ENCODE measurements around the gene OTUB2.

OTUB2 gene

GRCh38 chr14:94004015-94004414 is 22.1 kb upstream of the OTUB2 start:
- H3K4me3 ChIP-seq (ENCODE audit: low read depth in 1 of 5, low read length in 5 of 5): no peak overlapping the region
- H3K9me3 ChIP-seq (ENCODE audit: control insufficient read depth in 5 of 5, low read length in 5 of 5): no peaks in the 10 kb centered on the region
- H3K4me1 ChIP-seq (ENCODE audit: control insufficient read depth in 5 of 5, insufficient read depth in 5 of 5, low read length in 5 of 5): peaks cover 0 to 7% (median 0%) of the 10 kb centered on the region in 5 donors
- no peaks in the 10 kb centered on the region for H3K36me3 ChIP-seq (ENCODE audit: control insufficient read depth in 5 of 5, insufficient read depth in 5 of 5, low read length in 5 of 5)
- H3K27me3 ChIP-seq (ENCODE audit: control insufficient read depth in 5 of 5, insufficient read depth in 4 of 5, low read length in 5 of 5): peaks cover 19 to 36% (median 26%) of the 10 kb centered on the region in 5 donors
- H3K9ac ChIP-seq (ENCODE audit: low read length in 5 of 5): no peak overlapping the region
- H3K27ac ChIP-seq (ENCODE audit: low read depth, low read length): no peak overlapping the region

DNA sequence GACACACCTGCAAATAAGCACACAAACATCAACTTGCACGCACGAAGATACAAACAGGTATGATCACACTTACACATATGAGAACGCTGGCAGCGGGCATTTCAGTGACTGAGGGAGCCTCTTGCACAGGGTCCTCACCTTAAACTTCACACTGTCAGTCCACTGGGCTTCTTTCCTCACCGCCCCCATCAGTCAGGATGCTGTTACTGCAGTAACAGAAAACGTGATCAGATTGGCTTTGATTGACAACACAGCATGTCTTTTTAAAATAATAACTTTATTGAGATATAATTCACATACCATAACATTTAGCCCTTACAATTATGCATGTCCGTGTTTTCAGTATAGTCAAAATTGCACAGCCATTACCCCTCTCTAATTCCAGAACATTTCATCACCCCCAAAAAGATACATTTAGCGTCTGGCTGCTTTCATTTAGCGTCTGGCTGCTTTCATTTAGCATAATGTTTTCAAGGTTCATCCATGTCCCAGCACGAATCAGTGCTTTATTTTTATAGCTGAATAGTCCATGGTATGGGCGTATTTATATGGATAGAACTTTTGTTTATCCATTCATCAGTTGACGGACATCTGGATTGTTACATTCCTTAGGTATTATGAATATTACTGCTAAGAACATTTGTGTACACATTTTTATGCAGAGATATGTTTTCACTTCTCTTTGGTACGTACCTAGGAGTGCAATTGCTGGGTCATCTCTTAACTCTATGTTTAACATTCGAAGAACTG is 20.6 kb upstream of the OTUB2 start:
- H3K9me3 ChIP-seq (ENCODE audit: control insufficient read depth in 5 of 5, low read length in 5 of 5): no peaks in the 10 kb centered on the region
- H3K4me3 ChIP-seq (ENCODE audit: low read depth in 1 of 5, low read length in 5 of 5): no peak overlapping the region
- no peaks in the 10 kb centered on the region for H3K36me3 ChIP-seq (ENCODE audit: control insufficient read depth in 5 of 5, insufficient read depth in 5 of 5, low read length in 5 of 5)
- H3K9ac ChIP-seq (ENCODE audit: low read length in 5 of 5): no peak overlapping the region
- H3K27ac ChIP-seq (ENCODE audit: low read depth, low read length): no peak overlapping the region
- peaks cover 0 to 7% (median 0%) of the 10 kb centered on the region in 5 donors for H3K4me1 ChIP-seq (ENCODE audit: control insufficient read depth in 5 of 5, insufficient read depth in 5 of 5, low read length in 5 of 5)
- peaks cover 15 to 35% (median 24%) of the 10 kb centered on the region in 5 donors for H3K27me3 ChIP-seq (ENCODE audit: control insufficient read depth in 5 of 5, insufficient read depth in 4 of 5, low read length in 5 of 5)

DNA sequence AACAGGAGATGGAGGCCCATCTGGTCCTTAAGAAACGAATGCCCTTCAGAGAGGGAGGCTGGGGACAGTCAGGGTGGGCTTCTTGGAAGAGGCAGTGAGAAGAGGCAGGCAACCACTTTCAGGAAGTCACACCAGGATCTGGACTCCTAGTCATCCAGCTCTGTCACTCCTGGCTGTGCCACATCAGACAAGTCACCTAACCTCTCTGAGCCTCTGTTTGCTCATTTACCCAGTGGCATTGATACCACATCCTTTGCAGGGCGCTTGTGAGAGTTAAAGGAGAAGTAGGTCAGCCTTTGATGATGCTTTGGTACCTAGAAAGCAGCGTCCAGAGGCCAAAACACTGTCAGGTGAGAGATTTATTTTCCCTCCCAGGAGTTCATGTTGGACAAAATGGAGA is 17.9 kb upstream of the OTUB2 start:
- H3K36me3 ChIP-seq (ENCODE audit: control insufficient read depth in 5 of 5, insufficient read depth in 5 of 5, low read length in 5 of 5): no peaks in the 10 kb centered on the region
- no peaks in the 10 kb centered on the region for H3K9me3 ChIP-seq (ENCODE audit: control insufficient read depth in 5 of 5, low read length in 5 of 5)
- no peak overlapping the region for H3K27ac ChIP-seq (ENCODE audit: low read depth, low read length)
- H3K27me3 ChIP-seq (ENCODE audit: control insufficient read depth in 5 of 5, insufficient read depth in 4 of 5, low read length in 5 of 5): peaks cover 13 to 30% (median 14%) of the 10 kb centered on the region in 5 donors
- no peak overlapping the region for H3K4me3 ChIP-seq (ENCODE audit: low read depth in 1 of 5, low read length in 5 of 5)
- H3K4me1 ChIP-seq (ENCODE audit: control insufficient read depth in 5 of 5, insufficient read depth in 5 of 5, low read length in 5 of 5): peaks cover 0 to 3% (median 0%) of the 10 kb centered on the region in 5 donors
- H3K9ac ChIP-seq (ENCODE audit: low read length in 5 of 5): no peak overlapping the region

- Histone ChIP-seq H3K27me3 (ENCODE audit: control insufficient read depth in 5 of 5, insufficient read depth in 4 of 5, low read length in 5 of 5) (peaks cover 6 to 23% (median 10%) of the 10 kb centered on the region in 5 donors), H3K4me1 (ENCODE audit: control insufficient read depth in 5 of 5, insufficient read depth in 5 of 5, low read length in 5 of 5) (peaks cover 0 to 3% (median 0%) of the 10 kb centered on the region in 5 donors), H3K4me3 (ENCODE audit: low read depth in 1 of 5, low read length in 5 of 5) (no peak overlapping the region), H3K9me3 (ENCODE audit: control insufficient read depth in 5 of 5, low read length in 5 of 5) (no peaks in the 10 kb centered on the region), H3K9ac (ENCODE audit: low read length in 5 of 5) (no peak overlapping the region), H3K36me3 (ENCODE audit: control insufficient read depth in 5 of 5, insufficient read depth in 5 of 5, low read length in 5 of 5) (no peaks in the 10 kb centered on the region), H3K27ac (ENCODE audit: low read depth, low read length) (no peak overlapping the region)
Measured at GRCh38 chr14:94009767-94010166, 16.4 kb upstream of the OTUB2 start.

DNA sequence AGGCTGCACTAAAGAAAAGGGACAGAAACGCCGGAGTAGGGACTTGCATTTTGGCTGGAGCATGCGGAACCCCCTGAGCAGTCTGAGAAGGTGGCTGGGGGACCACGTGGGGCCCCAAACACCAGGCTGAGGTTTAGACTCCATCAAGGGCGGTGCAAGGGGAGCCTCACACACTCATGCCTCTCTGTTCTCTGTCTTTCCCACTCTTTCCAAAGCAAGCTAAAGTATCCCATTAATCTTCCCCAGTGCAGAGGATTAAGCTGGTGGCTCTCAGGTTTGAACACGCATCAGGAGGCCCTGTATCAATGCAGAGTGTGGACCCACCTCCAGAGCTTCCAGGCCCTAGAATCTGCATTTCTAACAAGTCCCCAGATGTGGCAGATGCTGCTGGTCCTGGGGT is 15.5 kb upstream of the OTUB2 start:
- Histone ChIP-seq H3K9ac (ENCODE audit: low read length in 5 of 5) (no peak overlapping the region), H3K4me1 (ENCODE audit: control insufficient read depth in 5 of 5, insufficient read depth in 5 of 5, low read length in 5 of 5) (peaks cover 0 to 3% (median 0%) of the 10 kb centered on the region in 5 donors), H3K27me3 (ENCODE audit: control insufficient read depth in 5 of 5, insufficient read depth in 4 of 5, low read length in 5 of 5) (peaks cover 6 to 18% (median 10%) of the 10 kb centered on the region in 5 donors), H3K9me3 (ENCODE audit: control insufficient read depth in 5 of 5, low read length in 5 of 5) (peaks cover 0 to 1% (median 0%) of the 10 kb centered on the region in 5 donors), H3K27ac (ENCODE audit: low read depth, low read length) (no peak overlapping the region), H3K36me3 (ENCODE audit: control insufficient read depth in 5 of 5, insufficient read depth in 5 of 5, low read length in 5 of 5) (no peaks in the 10 kb centered on the region), H3K4me3 (ENCODE audit: low read depth in 1 of 5, low read length in 5 of 5) (no peak overlapping the region)

DNA sequence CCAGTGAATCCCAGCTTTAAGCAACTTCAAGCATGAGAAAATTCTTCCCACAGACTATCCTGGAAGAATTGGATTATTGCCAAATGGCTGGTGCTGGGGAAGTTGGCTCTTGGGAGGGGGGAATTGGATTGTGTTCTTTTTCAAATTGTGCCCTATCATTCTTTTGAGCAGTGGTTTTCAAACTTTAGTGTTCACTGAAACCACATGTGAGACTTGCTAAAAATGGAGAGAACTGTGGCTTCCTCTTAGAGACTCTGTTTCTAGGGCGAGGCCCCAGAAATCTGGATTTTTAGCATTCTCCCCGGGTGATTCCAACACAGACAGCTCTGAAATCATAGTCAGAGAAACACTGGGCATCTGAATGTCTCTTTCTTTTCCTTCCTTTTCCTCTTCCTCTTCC is 14.3 kb upstream of the OTUB2 start:
- H3K36me3 ChIP-seq (ENCODE audit: control insufficient read depth in 5 of 5, insufficient read depth in 5 of 5, low read length in 5 of 5): no peaks in the 10 kb centered on the region
- H3K9me3 ChIP-seq (ENCODE audit: control insufficient read depth in 5 of 5, low read length in 5 of 5): peaks cover 0 to 3% (median 0%) of the 10 kb centered on the region in 5 donors
- H3K4me3 ChIP-seq (ENCODE audit: low read depth in 1 of 5, low read length in 5 of 5): no peak overlapping the region
- H3K4me1 ChIP-seq (ENCODE audit: control insufficient read depth in 5 of 5, insufficient read depth in 5 of 5, low read length in 5 of 5): peaks cover 0 to 3% (median 0%) of the 10 kb centered on the region in 5 donors
- no peak overlapping the region for H3K9ac ChIP-seq (ENCODE audit: low read length in 5 of 5)
- peaks cover 6 to 18% (median 10%) of the 10 kb centered on the region in 5 donors for H3K27me3 ChIP-seq (ENCODE audit: control insufficient read depth in 5 of 5, insufficient read depth in 4 of 5, low read length in 5 of 5)
- H3K27ac ChIP-seq (ENCODE audit: low read depth, low read length): no peak overlapping the region

- no peaks in the 10 kb centered on the region for H3K36me3 ChIP-seq (ENCODE audit: control insufficient read depth in 5 of 5, insufficient read depth in 5 of 5, low read length in 5 of 5)
Measured at GRCh38 chr14:94014382-94014781, 11.8 kb upstream of the OTUB2 start.

DNA sequence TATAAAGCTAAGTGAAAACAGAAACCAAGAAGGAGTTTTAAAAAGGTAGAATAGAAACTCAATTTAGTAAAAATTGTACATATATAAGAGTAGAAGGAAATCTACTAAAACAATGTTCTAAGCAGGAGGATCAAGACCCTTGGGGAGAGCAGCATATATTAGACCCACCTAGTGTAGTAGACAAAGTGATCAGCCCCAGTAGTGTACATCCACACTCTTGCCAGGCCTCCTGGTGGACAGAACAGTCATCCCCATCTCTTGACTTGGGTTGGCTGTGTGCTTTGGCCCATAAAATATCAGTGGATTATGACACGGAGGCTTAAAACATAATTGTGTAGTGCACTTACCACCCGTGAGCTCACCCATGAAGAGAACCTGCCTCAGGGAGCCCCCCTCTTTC is 10.9 kb upstream of the OTUB2 start:
- peaks cover 4 to 7% (median 6%) of the 10 kb centered on the region in 5 donors for H3K27me3 ChIP-seq (ENCODE audit: control insufficient read depth in 5 of 5, insufficient read depth in 4 of 5, low read length in 5 of 5)
- H3K4me3 ChIP-seq (ENCODE audit: low read depth in 1 of 5, low read length in 5 of 5): no peak overlapping the region
- no peak overlapping the region for H3K27ac ChIP-seq (ENCODE audit: low read depth, low read length)
- peaks cover 0 to 3% (median 0%) of the 10 kb centered on the region in 5 donors for H3K9me3 ChIP-seq (ENCODE audit: control insufficient read depth in 5 of 5, low read length in 5 of 5)
- peaks cover 1 to 8% (median 7%) of the 10 kb centered on the region in 5 donors for H3K4me1 ChIP-seq (ENCODE audit: control insufficient read depth in 5 of 5, insufficient read depth in 5 of 5, low read length in 5 of 5)
- H3K36me3 ChIP-seq (ENCODE audit: control insufficient read depth in 5 of 5, insufficient read depth in 5 of 5, low read length in 5 of 5): no peaks in the 10 kb centered on the region
- H3K9ac ChIP-seq (ENCODE audit: low read length in 5 of 5): no peak overlapping the region

More at GRCh38 chr14:94014382-94014781, 11.8 kb upstream of the OTUB2 start:
- no peak overlapping the region for H3K27ac ChIP-seq (ENCODE audit: low read depth, low read length)
- no peak overlapping the region for H3K9ac ChIP-seq (ENCODE audit: low read length in 5 of 5)
- H3K4me3 ChIP-seq (ENCODE audit: low read depth in 1 of 5, low read length in 5 of 5): no peak overlapping the region
- H3K9me3 ChIP-seq (ENCODE audit: control insufficient read depth in 5 of 5, low read length in 5 of 5): peaks cover 0 to 3% (median 0%) of the 10 kb centered on the region in 5 donors
- peaks cover 1 to 8% (median 7%) of the 10 kb centered on the region in 5 donors for H3K4me1 ChIP-seq (ENCODE audit: control insufficient read depth in 5 of 5, insufficient read depth in 5 of 5, low read length in 5 of 5)
- peaks cover 4 to 12% (median 6%) of the 10 kb centered on the region in 5 donors for H3K27me3 ChIP-seq (ENCODE audit: control insufficient read depth in 5 of 5, insufficient read depth in 4 of 5, low read length in 5 of 5)

GRCh38 chr14:94016446-94016976 is 9.6 kb upstream of the OTUB2 start:
- Histone ChIP-seq H3K27me3 (ENCODE audit: control insufficient read depth in 5 of 5, insufficient read depth in 4 of 5, low read length in 5 of 5) (peaks cover 0 to 3% (median 0%) of the 10 kb centered on the region in 5 donors), H3K9ac (ENCODE audit: low read length in 5 of 5) (no peak overlapping the region), H3K36me3 (ENCODE audit: control insufficient read depth in 5 of 5, insufficient read depth in 5 of 5, low read length in 5 of 5) (no peaks in the 10 kb centered on the region), H3K4me1 (ENCODE audit: control insufficient read depth in 5 of 5, insufficient read depth in 5 of 5, low read length in 5 of 5) (peaks cover 1 to 10% (median 7%) of the 10 kb centered on the region in 5 donors), H3K27ac (ENCODE audit: low read depth, low read length) (no peak overlapping the region), H3K9me3 (ENCODE audit: control insufficient read depth in 5 of 5, low read length in 5 of 5) (peaks cover 0 to 3% (median 0%) of the 10 kb centered on the region in 5 donors), H3K4me3 (ENCODE audit: low read depth in 1 of 5, low read length in 5 of 5) (no peak overlapping the region)

GRCh38 chr14:94018308-94018707 is 7.8 kb upstream of the OTUB2 start:
- H3K9me3 ChIP-seq (ENCODE audit: control insufficient read depth in 5 of 5, low read length in 5 of 5): peaks cover 0 to 3% (median 0%) of the 10 kb centered on the region in 5 donors
- no peak overlapping the region for H3K9ac ChIP-seq (ENCODE audit: low read length in 5 of 5)
- peaks cover 0 to 3% (median 0%) of the 10 kb centered on the region in 5 donors for H3K27me3 ChIP-seq (ENCODE audit: control insufficient read depth in 5 of 5, insufficient read depth in 4 of 5, low read length in 5 of 5)
- no peaks in the 10 kb centered on the region for H3K36me3 ChIP-seq (ENCODE audit: control insufficient read depth in 5 of 5, insufficient read depth in 5 of 5, low read length in 5 of 5)
- no peak overlapping the region for H3K4me3 ChIP-seq (ENCODE audit: low read depth in 1 of 5, low read length in 5 of 5)
- H3K27ac ChIP-seq (ENCODE audit: low read depth, low read length): no peak overlapping the region
- peaks cover 1 to 24% (median 23%) of the 10 kb centered on the region in 5 donors for H3K4me1 ChIP-seq (ENCODE audit: control insufficient read depth in 5 of 5, insufficient read depth in 5 of 5, low read length in 5 of 5)
